ENCODE results near the gene CPPED1.

CPPED1 gene

GRCh38 chr16:12629271-12629670, 174.4 kb downstream of the CPPED1 start:
- TF ChIP-seq POLR2A (IDR thresholded peaks at IDR 0.05; ENCODE audit: extremely low read depth, insufficient read length) (no peak), CTCF (IDR thresholded peaks at IDR 0.05; ENCODE audit: low read depth, low read length) (no peak), MAX (IDR thresholded peaks at IDR 0.05; ENCODE audit: low read depth, low read length) (no peak), MYC (IDR thresholded peaks at IDR 0.05; ENCODE audit: low read depth, low read length) (no peak)
- H3K4me3 ChIP-seq (ENCODE audit: low read depth, low read length) = no peak overlapping the region
- no peak for DNase-seq (ENCODE audit: low read depth)

- no peak overlapping the region for H3K4me3 ChIP-seq (ENCODE audit: low read depth, low read length)
- DNase-seq (ENCODE audit: low read depth) = no peak
- TF ChIP-seq MYC (IDR thresholded peaks at IDR 0.05; ENCODE audit: low read depth, low read length) = no peak
These were observed 175.2 kb downstream of the CPPED1 start for GRCh38 chr16:12628536-12628935.

GRCh38 chr16:12627394-12627793, 176.3 kb downstream of the CPPED1 start:
- no peak overlapping the region for H3K4me3 ChIP-seq (ENCODE audit: low read depth, low read length)
- no peak for DNase-seq (ENCODE audit: low read depth)
- TF ChIP-seq MAX (IDR thresholded peaks at IDR 0.05; ENCODE audit: low read depth, low read length) (no peak), MYC (IDR thresholded peaks at IDR 0.05; ENCODE audit: low read depth, low read length) (no peak), CTCF (IDR thresholded peaks at IDR 0.05; ENCODE audit: low read depth, low read length) (no peak), POLR2A (IDR thresholded peaks at IDR 0.05; ENCODE audit: extremely low read depth, insufficient read length) (no peak)

- TF ChIP-seq MYC (IDR thresholded peaks at IDR 0.05; ENCODE audit: low read depth, low read length) = no peak
These were observed 177.3 kb downstream of the CPPED1 start for GRCh38 chr16:12626411-12626810.

GRCh38 chr16:12625716-12626115, 178.0 kb downstream of the CPPED1 start:
- H3K4me3 ChIP-seq (ENCODE audit: low read depth, low read length) = no peak overlapping the region
- TF ChIP-seq POLR2A (IDR thresholded peaks at IDR 0.05; ENCODE audit: extremely low read depth, insufficient read length) (no peak), MYC (IDR thresholded peaks at IDR 0.05; ENCODE audit: low read depth, low read length) (no peak), MAX (IDR thresholded peaks at IDR 0.05; ENCODE audit: low read depth, low read length) (no peak), CTCF (IDR thresholded peaks at IDR 0.05; ENCODE audit: low read depth, low read length) (no peak)
- DNase-seq (ENCODE audit: low read depth) = no peak

More at GRCh38 chr16:12626411-12626810, 177.3 kb downstream of the CPPED1 start:
- no peak overlapping the region for H3K4me3 ChIP-seq (ENCODE audit: low read depth, low read length)
- DNase-seq (ENCODE audit: low read depth) = no peak

GRCh38 chr16:12625068-12625467, 178.6 kb downstream of the CPPED1 start:
- no peak for DNase-seq (ENCODE audit: low read depth)
- H3K4me3 ChIP-seq (ENCODE audit: low read depth, low read length) = no peak overlapping the region
- TF ChIP-seq POLR2A (IDR thresholded peaks at IDR 0.05; ENCODE audit: extremely low read depth, insufficient read length) = no peak
- no peak for TF ChIP-seq CTCF (IDR thresholded peaks at IDR 0.05; ENCODE audit: low read depth, low read length)
- TF ChIP-seq MYC (IDR thresholded peaks at IDR 0.05; ENCODE audit: low read depth, low read length) = no peak
- TF ChIP-seq MAX (IDR thresholded peaks at IDR 0.05; ENCODE audit: low read depth, low read length) = no peak

GRCh38 chr16:12620150-12620549, 183.5 kb downstream of the CPPED1 start:
- H3K4me3 ChIP-seq (ENCODE audit: low read depth, low read length) = no peak overlapping the region
- DNase-seq (ENCODE audit: low read depth) = no peak
- TF ChIP-seq POLR2A (IDR thresholded peaks at IDR 0.05; ENCODE audit: extremely low read depth, insufficient read length) = no peak
- TF ChIP-seq CTCF (IDR thresholded peaks at IDR 0.05; ENCODE audit: low read depth, low read length) = no peak
- TF ChIP-seq MYC (IDR thresholded peaks at IDR 0.05; ENCODE audit: low read depth, low read length) = no peak
- no peak for TF ChIP-seq MAX (IDR thresholded peaks at IDR 0.05; ENCODE audit: low read depth, low read length)
